GM23338 (cell line): ENCODE results near the gene JAKMIP2. TPM values are rescaled to one million over a fixed set of nuclear protein-coding genes. Genes with fewer than 3 reads are reported as not detected.

Source experiments
- ATAC-seq: fragments of 200-7000 bp; cut with Tn5 transposase; 3 replicates; pipeline ENCODE4 v1.9.1; 2020
- DNase-seq: peaks from one replicate; pipeline ENCODE4 v3.0.0-alpha.2; 2015; ENCODE audit warnings: low spot score
- H2AFZ ChIP-seq: fragments of 200-600 bp; sonication (generic); 2 replicates; pipeline ENCODE4 v1.8.0; 2016; ENCODE audit warnings: antibody characterized with exemption, mild to moderate bottlenecking, moderate library complexity
- H3F3A ChIP-seq: fragments of 200-600 bp; sonication (generic); replicated peaks from 2 replicates; pipeline ENCODE4 v1.8.0; 2017; ENCODE audit warnings: antibody characterized with exemption, mixed run types, low read depth
- H3K27ac ChIP-seq: fragments of 200-600 bp; sonication (generic); 2 replicates; pipeline ENCODE4 v1.6.1; 2016; ENCODE audit warnings: low read depth
- H3K27me3 ChIP-seq: fragments of 200-600 bp; sonication (generic); 2 replicates; pipeline ENCODE4 v1.8.0; 2016; ENCODE audit warnings: mild to moderate bottlenecking, mixed run types, moderate library complexity; ENCODE audit not compliant: insufficient read depth
- H3K36me3 ChIP-seq: fragments of 200-600 bp; sonication (generic); 2 replicates; pipeline ENCODE4 v1.8.0; 2016; ENCODE audit warnings: mild to moderate bottlenecking; ENCODE audit not compliant: insufficient read depth
- H3K4me1 ChIP-seq: fragments of 200-600 bp; sonication (generic); 2 replicates; pipeline ENCODE4 v1.8.0; 2016; ENCODE audit warnings: mild to moderate bottlenecking, moderate library complexity; ENCODE audit not compliant: insufficient read depth
- H3K4me2 ChIP-seq: fragments of 200-600 bp; sonication (generic); 2 replicates; pipeline ENCODE4 v1.7.1; 2017; ENCODE audit warnings: mixed run types
- H3K4me3 ChIP-seq: fragments of 200-600 bp; sonication (generic); 2 replicates; pipeline ENCODE4 v1.6.1; 2016; ENCODE audit warnings: mixed run types
- H3K79me2 ChIP-seq: fragments of 200-600 bp; sonication (generic); replicated peaks from 2 replicates; pipeline ENCODE4 v1.8.0; 2017; ENCODE audit warnings: mild to moderate bottlenecking; ENCODE audit not compliant: insufficient read depth
- H3K9me2 ChIP-seq: fragments of 200-600 bp; sonication (generic); 2 replicates; pipeline ENCODE4 v1.8.0; 2017; ENCODE audit not compliant: insufficient read depth
- H4K20me1 ChIP-seq: fragments of 200-600 bp; sonication (generic); replicated peaks from 2 replicates; pipeline ENCODE4 v1.8.0; 2017; ENCODE audit warnings: mild to moderate bottlenecking; ENCODE audit not compliant: insufficient read depth
- H3K27ac Mint-ChIP-seq: 2 replicates; pipeline ENCODE4 v1.8.0; 2020; ENCODE audit warnings: inconsistent platforms, mild to moderate bottlenecking, moderate library complexity, mixed read lengths
- H3K27me3 Mint-ChIP-seq: 3 replicates; pipeline ENCODE4 v1.8.0; 2022; ENCODE audit warnings: low read depth, mild to moderate bottlenecking, moderate library complexity, mixed read lengths, inconsistent platforms; ENCODE audit not compliant: insufficient read depth, poor library complexity
- H3K36me3 Mint-ChIP-seq: 3 replicates; pipeline ENCODE4 v1.8.0; 2021; ENCODE audit warnings: low read depth, mild to moderate bottlenecking, inconsistent platforms, moderate library complexity, mixed read lengths
- H3K4me1 Mint-ChIP-seq: 3 replicates; pipeline ENCODE4 v1.8.0; 2020; ENCODE audit warnings: mild to moderate bottlenecking, inconsistent platforms, mixed read lengths
- H3K4me3 Mint-ChIP-seq: 3 replicates; pipeline ENCODE4 v1.8.0; 2021; ENCODE audit warnings: moderate library complexity, mild to moderate bottlenecking, inconsistent platforms, mixed read lengths
- H3K9me3 Mint-ChIP-seq: 3 replicates; pipeline ENCODE4 v1.8.0; 2020; ENCODE audit warnings: moderate library complexity, mild to moderate bottlenecking, inconsistent platforms, mixed read lengths
- CREB1 ChIP-seq: fragments of 250-450 bp; sonication (Bioruptor Pico); IDR thresholded peaks from 2 replicates; pipeline ENCODE4 v1.5.0; 2020; ENCODE audit warnings: low read depth, mild to moderate bottlenecking, moderate library complexity
- CTCF ChIP-seq, 2 experiments: fragments of 200-600 bp in 1 of 2; sonication (generic) in 1 of 2; conservative IDR thresholded peaks; 2 replicates each; pipeline versions ENCODE4 v1.5.1 to v1.6.1; 2016 to 2017; ENCODE audit warnings: antibody characterized with exemption in 2 of 2, low read depth in 2 of 2, mild to moderate bottlenecking in 2 of 2, moderate library complexity in 1 of 2
- ETS1 ChIP-seq: IDR thresholded peaks from 2 replicates; pipeline ENCODE4 v1.6.1; 2016; ENCODE audit warnings: antibody characterized with exemption
- EZH2 ChIP-seq: fragments of 200-600 bp; sonication (generic); IDR thresholded peaks from one replicate; pipeline ENCODE4 v1.8.0; 2017; ENCODE audit warnings: antibody characterized with exemption, mild to moderate bottlenecking, low read depth; ENCODE audit not compliant: unreplicated experiment
- EZH2phosphoT487 ChIP-seq: fragments of 200-600 bp; sonication (generic); IDR thresholded peaks from one replicate; pipeline ENCODE4 v1.8.1; 2018; ENCODE audit warnings: antibody characterized with exemption; ENCODE audit not compliant: unreplicated experiment
- JUNB ChIP-seq: IDR thresholded peaks from one replicate; pipeline ENCODE4 v1.6.1; 2016; ENCODE audit warnings: antibody characterized with exemption; ENCODE audit not compliant: unreplicated experiment
- NANOG ChIP-seq: IDR thresholded peaks from 2 replicates; pipeline ENCODE4 v1.6.1; 2016; ENCODE audit warnings: antibody characterized with exemption, borderline replicate concordance
- POLR2AphosphoS5 ChIP-seq: IDR thresholded peaks from 2 replicates; pipeline ENCODE4 v1.6.1; 2016; ENCODE audit warnings: antibody characterized with exemption, low read depth
- REST ChIP-seq: IDR thresholded peaks from one replicate; pipeline ENCODE4 v1.6.1; 2018; ENCODE audit warnings: antibody characterized with exemption; ENCODE audit not compliant: unreplicated experiment
- STAT1 ChIP-seq: IDR thresholded peaks from one replicate; pipeline ENCODE4 v1.6.1; 2016; ENCODE audit warnings: antibody characterized with exemption; ENCODE audit not compliant: unreplicated experiment
- ZNF114 ChIP-seq: fragments of 250-450 bp; sonication (Bioruptor Pico); IDR thresholded peaks from 2 replicates; pipeline ENCODE4 v1.5.0; 2020; ENCODE audit warnings: mild to moderate bottlenecking, moderate library complexity
- ZNF331 ChIP-seq: fragments of 250-450 bp; sonication (Bioruptor Pico); IDR thresholded peaks from 2 replicates; pipeline ENCODE4 v1.5.0; 2020; ENCODE audit warnings: low read depth, mild to moderate bottlenecking, moderate library complexity
- ZNF462 ChIP-seq: fragments of 250-450 bp; sonication (Bioruptor Pico); IDR thresholded peaks from 2 replicates; pipeline ENCODE4 v1.5.0; 2020; ENCODE audit warnings: mild to moderate bottlenecking, moderate library complexity
- polyA plus RNA-seq: library from polyadenylated mRNA; unstranded; fragments of >200 nt; fragmentation: Nextera tagmentation; extraction: Ambion mirVana; gene quantifications from 2 replicates; pipeline ENCODE4 v1.2.1, GENCODE V29; 2016
- total RNA-seq: library from RNA; depleted of rRNA; stranded (reverse); fragments of >200 nt; shearing (Covaris generic); gene quantifications from 2 replicates; pipeline ENCODE4 v1.2.3, GENCODE V29; 2014

Gene JAKMIP2
- total and polyA plus RNA-seq, 2 experiments from 2014 or later: 20.5 to 27.2 TPM

- no peak overlapping the region for H3K4me2 ChIP-seq
- peaks cover 2% of the 10 kb centered on the region; the same call in 1 of the 3 replicates for H3K9me3 Mint-ChIP-seq
- H3K27ac ChIP-seq: no peak overlapping the region
- no peaks in the 10 kb centered on the region for H3K4me1 ChIP-seq
- no peak for ATAC-seq
- no peaks in the 10 kb centered on the region for H3F3A ChIP-seq
- H2AFZ ChIP-seq: no peak overlapping the region
- TF ChIP-seq ZNF114 (CRISPR knock-in tag) (no peak), POLR2AphosphoS5 (no peak), ETS1 (no peak), CTCF (conservative IDR thresholded peaks at IDR 0.05; ENCODE audit: low read depth in 2 of 2) (no peak), CREB1 (CRISPR knock-in tag) (no peak), EZH2 (no peak), JUNB (no peak), ZNF331 (CRISPR knock-in tag) (no peak), NANOG (no peak), EZH2phosphoT487 (no peak), ZNF462 (CRISPR knock-in tag) (no peak), STAT1 (no peak), REST (no peak)
- H3K27me3 ChIP-seq: no peaks in the 10 kb centered on the region
- H3K9me2 ChIP-seq: no peaks in the 10 kb centered on the region
- no peaks in the 10 kb centered on the region for H3K27me3 Mint-ChIP-seq
- no peaks in the 10 kb centered on the region for H3K4me1 Mint-ChIP-seq
- no peak for DNase-seq
- peaks cover 5% of the 10 kb centered on the region; the same call in 1 of the 2 replicates for H3K36me3 ChIP-seq
- peaks cover 9% of the 10 kb centered on the region for H3K79me2 ChIP-seq
- H3K4me3 Mint-ChIP-seq: no peak overlapping the region
- H3K36me3 Mint-ChIP-seq: peaks cover 36% of the 10 kb centered on the region
- no peaks in the 10 kb centered on the region; the same call in 1 of the 2 replicates for H4K20me1 ChIP-seq
- no peak overlapping the region for H3K27ac Mint-ChIP-seq
- H3K4me3 ChIP-seq: no peak overlapping the region
Observed at GRCh38 chr5:147601652-147602051, 180.9 kb downstream of the JAKMIP2 start.
